Bronchial epithelial cell (primary cell): ENCODE measurements around the gene ELMO2. TPM values are rescaled to one million over a fixed set of nuclear protein-coding genes. Genes with fewer than 3 reads are reported as not detected.

ENCODE experiments used
- DNase-seq: peaks from one replicate; pipeline ENCODE4 v3.0.0-alpha.2; 2010; ENCODE audit warnings: low read depth
- FAIRE-seq: peaks from 2 replicates; lab custom pipeline; 2011; peaks lifted over from hg19 to GRCh38; lab: Jason Lieb, UNC
- H3K27me3 ChIP-seq: 2 replicates; pipeline ENCODE4 v1.5.1; 2011; ENCODE audit warnings: low read length; ENCODE audit not compliant: control insufficient read depth, insufficient read depth
- H3K36me3 ChIP-seq: 2 replicates; pipeline ENCODE4 v1.5.1; 2011; ENCODE audit warnings: low read length; ENCODE audit not compliant: control insufficient read depth, insufficient read depth
- H3K4me3 ChIP-seq: 2 replicates; pipeline ENCODE4 v1.5.1; 2011; ENCODE audit warnings: mild to moderate bottlenecking, low read depth, low read length, control low read depth
- total RNA-seq: library from RNA; depleted of rRNA; stranded (reverse); fragments of >200 nt; gene quantifications from 2 replicates; pipeline ENCODE4 v1.2.1, GENCODE V29; 2014
- TF ChIP-seq, protein P1 (sequence below): IDR thresholded peaks from 2 replicates; pipeline ENCODE4 v1.5.1; 2011; ENCODE audit warnings: mild to moderate bottlenecking, moderate library complexity, low read length, control low read depth, inconsistent platforms; ENCODE audit not compliant: insufficient read depth, severe bottlenecking

The ELMO2 gene
- total RNA-seq, 1 donor from 2014 or later, result 15.5 TPM

DNA sequence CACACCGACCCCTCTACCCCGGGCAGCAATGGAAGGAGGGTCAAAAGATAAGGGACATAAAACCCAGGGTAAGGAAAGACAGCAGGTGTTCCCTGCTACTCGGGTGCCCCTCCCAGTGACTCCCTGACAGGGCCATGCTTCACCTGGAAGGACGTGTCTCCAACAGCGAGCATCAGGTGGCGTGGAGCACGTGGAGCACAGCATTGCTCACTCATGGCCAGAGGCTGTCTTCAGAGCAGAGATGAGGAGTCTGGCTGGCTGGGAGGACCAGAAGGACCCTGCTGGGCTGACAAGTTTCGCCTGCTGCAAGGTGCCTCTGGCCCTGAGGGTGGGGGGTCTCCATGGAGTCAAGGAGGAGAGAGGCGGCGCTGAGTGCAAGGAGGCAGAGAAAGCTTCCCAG lies 82.9 kb downstream of the ELMO2 start:
- Histone ChIP-seq H3K27me3 (peaks cover 5% of the 10 kb centered on the region), H3K36me3 (no peaks in the 10 kb centered on the region), H3K4me3 (no peak overlapping the region)
- FAIRE-seq (peak; percentile 70), DNase-seq (no peak)
- TF ChIP-seq, protein P1, sequence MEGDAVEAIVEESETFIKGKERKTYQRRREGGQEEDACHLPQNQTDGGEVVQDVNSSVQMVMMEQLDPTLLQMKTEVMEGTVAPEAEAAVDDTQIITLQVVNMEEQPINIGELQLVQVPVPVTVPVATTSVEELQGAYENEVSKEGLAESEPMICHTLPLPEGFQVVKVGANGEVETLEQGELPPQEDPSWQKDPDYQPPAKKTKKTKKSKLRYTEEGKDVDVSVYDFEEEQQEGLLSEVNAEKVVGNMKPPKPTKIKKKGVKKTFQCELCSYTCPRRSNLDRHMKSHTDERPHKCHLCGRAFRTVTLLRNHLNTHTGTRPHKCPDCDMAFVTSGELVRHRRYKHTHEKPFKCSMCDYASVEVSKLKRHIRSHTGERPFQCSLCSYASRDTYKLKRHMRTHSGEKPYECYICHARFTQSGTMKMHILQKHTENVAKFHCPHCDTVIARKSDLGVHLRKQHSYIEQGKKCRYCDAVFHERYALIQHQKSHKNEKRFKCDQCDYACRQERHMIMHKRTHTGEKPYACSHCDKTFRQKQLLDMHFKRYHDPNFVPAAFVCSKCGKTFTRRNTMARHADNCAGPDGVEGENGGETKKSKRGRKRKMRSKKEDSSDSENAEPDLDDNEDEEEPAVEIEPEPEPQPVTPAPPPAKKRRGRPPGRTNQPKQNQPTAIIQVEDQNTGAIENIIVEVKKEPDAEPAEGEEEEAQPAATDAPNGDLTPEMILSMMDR, result no peak

DNA sequence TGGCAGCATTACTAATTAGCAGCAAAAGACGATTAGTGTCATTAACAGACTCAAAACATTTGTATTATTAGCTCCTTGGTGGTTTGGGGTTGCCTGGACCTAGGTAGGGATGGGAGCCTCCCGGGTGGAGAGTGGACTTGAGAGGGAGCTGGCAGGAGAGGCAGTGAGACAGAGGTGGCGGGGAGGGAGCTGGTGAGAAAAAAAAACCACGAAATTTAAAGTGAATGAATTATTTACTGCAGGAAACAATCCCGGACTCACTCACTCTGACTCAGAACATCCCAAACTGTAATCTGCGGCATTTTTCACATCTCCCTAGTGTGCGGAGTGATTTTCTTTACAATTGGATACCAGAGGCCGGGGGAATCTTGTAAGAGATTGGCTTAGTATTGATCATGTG lies 83.8 kb downstream of the ELMO2 start:
- no peak overlapping the region for H3K4me3 ChIP-seq
- H3K27me3 ChIP-seq, result peaks cover 5% of the 10 kb centered on the region
- H3K36me3 ChIP-seq, result no peaks in the 10 kb centered on the region
- FAIRE-seq (no peak), DNase-seq (no peak)
- TF ChIP-seq, protein P1, result no peak

DNA sequence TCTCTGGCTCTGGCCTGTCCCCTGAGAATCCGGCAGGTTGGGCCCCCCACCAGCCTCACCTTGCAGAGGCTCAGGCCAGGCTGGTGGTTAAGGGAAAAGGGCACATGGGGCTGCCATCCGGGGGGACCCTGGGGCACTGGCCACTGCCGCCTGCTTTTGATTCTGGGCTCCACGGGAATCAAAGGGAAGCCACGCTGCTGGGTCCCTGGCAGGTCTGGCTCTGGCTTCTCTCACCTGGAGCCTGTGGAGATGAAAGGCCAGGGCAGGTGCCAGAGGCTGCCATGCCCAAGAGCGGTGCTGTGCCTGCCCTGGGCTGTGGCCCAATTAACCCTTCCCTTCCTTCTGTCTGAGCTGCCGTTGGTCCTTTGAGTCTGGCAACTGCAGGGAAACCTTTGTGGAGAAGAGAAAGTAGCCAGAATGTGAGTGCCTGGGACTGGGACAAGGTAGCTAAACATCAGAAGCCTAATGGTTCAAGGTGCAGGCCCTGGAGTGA lies 88.7 kb downstream of the ELMO2 start:
- TF ChIP-seq, protein P1, result no peak
- DNase-seq (no peak), FAIRE-seq (no peak)
- no peaks in the 10 kb centered on the region for H3K36me3 ChIP-seq
- no peak overlapping the region for H3K4me3 ChIP-seq
- H3K27me3 ChIP-seq, result peaks cover 30% of the 10 kb centered on the region

DNA sequence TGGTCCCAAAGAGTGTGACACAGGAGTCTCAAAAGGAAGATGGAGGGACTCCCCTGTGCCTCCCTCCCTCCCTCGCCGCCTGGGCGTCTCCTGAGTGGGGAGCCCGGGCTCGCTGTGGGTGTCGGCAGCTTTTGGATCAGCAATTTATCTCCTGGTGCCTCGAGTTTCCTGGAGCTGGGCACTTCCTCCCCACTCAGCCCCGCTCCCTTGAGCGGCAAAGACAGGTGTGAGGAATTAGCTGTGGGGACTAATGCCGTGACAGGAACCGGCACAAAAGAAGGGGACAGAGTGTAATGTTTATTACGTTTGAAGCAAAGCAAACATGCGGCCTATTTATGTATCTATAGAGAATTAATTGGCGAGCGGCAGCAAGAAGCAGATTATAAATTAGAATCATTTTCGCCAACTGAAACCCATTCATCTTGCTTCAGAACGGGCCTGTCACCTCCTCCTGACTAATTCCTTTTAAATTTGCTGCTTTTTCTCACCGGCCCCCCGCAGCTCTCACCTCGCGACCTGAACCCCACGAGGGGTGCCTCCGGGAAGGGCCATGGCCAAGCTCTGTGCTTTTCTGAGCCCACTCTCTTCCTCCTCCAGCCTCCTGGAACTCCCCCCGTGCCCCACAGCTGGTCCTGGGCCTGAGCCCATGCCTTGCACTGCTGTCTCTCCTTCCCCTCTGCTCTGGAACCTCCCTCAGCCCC lies 89.3 kb downstream of the ELMO2 start:
- Histone ChIP-seq H3K36me3 (no peaks in the 10 kb centered on the region), H3K27me3 (peaks cover 32% of the 10 kb centered on the region), H3K4me3 (no peak overlapping the region)
- DNase-seq (no peak), FAIRE-seq (no peak)
- TF ChIP-seq, protein P1, result no peak

Other genes with a start within 250 kb of the ELMO2 start
- gene CDH22, start 98.1 kb downstream of the ELMO2 start, total RNA-seq, result not detected in 2 replicates
- gene ZNF334, start 106.9 kb upstream of the ELMO2 start, total RNA-seq, result 1.5 and 1.6 TPM in 2 replicates
- not detected in 2 replicates for gene OCSTAMP, start 144.0 kb upstream of the ELMO2 start, total RNA-seq
- 5.1 and 5.5 TPM in 2 replicates for gene SLC13A3, start 244.8 kb upstream of the ELMO2 start, total RNA-seq